Measurements from ENCODE around the gene SLC5A11. TPM values are rescaled to one million over a fixed set of nuclear protein-coding genes. Genes with fewer than 3 reads are reported as not detected.

Gene SLC5A11
- total and polyA plus RNA-seq, 2 of the 13 experiments (the other 11 are each of a cell fraction or from before 2014, with no cell fraction given) = 1.2 to 3.3 TPM

DNA sequence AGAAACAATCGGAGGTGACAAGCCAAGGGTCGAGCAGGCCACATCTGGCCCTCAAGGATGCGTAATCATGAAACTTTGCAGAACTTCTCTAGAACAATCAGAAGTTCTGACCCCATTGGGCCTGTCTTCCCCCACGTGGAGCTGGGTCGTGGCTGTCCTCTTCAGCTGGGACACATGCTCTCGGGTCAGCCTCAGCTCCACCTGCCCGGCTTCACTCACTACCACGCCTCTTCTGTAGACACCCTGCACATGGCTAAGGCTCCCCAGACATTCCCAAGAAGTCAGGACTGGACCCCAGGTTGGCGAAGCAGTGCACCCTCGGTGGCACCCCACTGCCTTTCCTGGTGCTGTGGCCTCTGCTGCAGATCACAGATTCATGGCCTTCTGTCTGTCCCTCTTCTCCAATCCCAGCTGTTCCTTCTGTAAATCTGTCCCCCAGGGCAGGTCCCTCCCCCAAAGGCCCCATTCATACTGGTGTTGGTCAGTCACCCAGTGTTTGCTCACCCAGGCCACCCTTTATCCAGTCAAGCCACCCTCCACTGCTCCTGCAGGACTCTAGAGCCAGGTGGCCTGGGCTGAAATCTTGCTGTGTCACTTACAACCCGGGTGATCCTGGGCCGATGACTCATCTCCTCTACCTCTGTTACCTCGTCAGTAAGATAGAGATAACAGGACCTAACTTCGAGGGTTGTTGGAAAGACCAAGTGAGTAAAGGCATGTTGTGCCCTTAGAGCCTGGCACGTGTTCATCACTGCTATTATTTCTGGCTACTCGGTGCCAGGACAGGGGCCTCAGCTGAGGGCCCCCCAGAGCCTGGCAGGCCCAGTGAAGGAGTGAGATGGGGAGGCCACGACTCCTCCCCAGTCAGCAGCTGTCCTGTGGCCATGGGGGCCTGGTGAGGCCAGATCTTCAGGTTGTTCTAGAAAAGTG is 1.4 kb upstream of the SLC5A11 start (continued):
- TF ChIP-seq, protein P1, sequence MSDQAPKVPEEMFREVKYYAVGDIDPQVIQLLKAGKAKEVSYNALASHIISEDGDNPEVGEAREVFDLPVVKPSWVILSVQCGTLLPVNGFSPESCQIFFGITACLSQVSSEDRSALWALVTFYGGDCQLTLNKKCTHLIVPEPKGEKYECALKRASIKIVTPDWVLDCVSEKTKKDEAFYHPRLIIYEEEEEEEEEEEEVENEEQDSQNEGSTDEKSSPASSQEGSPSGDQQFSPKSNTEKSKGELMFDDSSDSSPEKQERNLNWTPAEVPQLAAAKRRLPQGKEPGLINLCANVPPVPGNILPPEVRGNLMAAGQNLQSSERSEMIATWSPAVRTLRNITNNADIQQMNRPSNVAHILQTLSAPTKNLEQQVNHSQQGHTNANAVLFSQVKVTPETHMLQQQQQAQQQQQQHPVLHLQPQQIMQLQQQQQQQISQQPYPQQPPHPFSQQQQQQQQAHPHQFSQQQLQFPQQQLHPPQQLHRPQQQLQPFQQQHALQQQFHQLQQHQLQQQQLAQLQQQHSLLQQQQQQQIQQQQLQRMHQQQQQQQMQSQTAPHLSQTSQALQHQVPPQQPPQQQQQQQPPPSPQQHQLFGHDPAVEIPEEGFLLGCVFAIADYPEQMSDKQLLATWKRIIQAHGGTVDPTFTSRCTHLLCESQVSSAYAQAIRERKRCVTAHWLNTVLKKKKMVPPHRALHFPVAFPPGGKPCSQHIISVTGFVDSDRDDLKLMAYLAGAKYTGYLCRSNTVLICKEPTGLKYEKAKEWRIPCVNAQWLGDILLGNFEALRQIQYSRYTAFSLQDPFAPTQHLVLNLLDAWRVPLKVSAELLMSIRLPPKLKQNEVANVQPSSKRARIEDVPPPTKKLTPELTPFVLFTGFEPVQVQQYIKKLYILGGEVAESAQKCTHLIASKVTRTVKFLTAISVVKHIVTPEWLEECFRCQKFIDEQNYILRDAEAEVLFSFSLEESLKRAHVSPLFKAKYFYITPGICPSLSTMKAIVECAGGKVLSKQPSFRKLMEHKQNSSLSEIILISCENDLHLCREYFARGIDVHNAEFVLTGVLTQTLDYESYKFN (CRISPR knock-in tag; conservative IDR thresholded peaks at IDR 0.05) = no peak; the same call in 1 of the 2 replicates
- TF ChIP-seq HNRNPUL1 (IDR thresholded peaks at IDR 0.05; ENCODE audit: low read depth, low read length) = no peak
- TF ChIP-seq, protein P2, sequence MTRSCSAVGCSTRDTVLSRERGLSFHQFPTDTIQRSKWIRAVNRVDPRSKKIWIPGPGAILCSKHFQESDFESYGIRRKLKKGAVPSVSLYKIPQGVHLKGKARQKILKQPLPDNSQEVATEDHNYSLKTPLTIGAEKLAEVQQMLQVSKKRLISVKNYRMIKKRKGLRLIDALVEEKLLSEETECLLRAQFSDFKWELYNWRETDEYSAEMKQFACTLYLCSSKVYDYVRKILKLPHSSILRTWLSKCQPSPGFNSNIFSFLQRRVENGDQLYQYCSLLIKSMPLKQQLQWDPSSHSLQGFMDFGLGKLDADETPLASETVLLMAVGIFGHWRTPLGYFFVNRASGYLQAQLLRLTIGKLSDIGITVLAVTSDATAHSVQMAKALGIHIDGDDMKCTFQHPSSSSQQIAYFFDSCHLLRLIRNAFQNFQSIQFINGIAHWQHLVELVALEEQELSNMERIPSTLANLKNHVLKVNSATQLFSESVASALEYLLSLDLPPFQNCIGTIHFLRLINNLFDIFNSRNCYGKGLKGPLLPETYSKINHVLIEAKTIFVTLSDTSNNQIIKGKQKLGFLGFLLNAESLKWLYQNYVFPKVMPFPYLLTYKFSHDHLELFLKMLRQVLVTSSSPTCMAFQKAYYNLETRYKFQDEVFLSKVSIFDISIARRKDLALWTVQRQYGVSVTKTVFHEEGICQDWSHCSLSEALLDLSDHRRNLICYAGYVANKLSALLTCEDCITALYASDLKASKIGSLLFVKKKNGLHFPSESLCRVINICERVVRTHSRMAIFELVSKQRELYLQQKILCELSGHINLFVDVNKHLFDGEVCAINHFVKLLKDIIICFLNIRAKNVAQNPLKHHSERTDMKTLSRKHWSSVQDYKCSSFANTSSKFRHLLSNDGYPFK (CRISPR knock-in tag; IDR thresholded peaks at IDR 0.05; ENCODE audit: borderline replicate concordance) = no peak
- TF ChIP-seq ZNF713 (CRISPR knock-in tag; IDR thresholded peaks at IDR 0.05) = no peak
- TF ChIP-seq ZNF746 (CRISPR knock-in tag; IDR thresholded peaks at IDR 0.05) = no peak
- TF ChIP-seq, protein P3, sequence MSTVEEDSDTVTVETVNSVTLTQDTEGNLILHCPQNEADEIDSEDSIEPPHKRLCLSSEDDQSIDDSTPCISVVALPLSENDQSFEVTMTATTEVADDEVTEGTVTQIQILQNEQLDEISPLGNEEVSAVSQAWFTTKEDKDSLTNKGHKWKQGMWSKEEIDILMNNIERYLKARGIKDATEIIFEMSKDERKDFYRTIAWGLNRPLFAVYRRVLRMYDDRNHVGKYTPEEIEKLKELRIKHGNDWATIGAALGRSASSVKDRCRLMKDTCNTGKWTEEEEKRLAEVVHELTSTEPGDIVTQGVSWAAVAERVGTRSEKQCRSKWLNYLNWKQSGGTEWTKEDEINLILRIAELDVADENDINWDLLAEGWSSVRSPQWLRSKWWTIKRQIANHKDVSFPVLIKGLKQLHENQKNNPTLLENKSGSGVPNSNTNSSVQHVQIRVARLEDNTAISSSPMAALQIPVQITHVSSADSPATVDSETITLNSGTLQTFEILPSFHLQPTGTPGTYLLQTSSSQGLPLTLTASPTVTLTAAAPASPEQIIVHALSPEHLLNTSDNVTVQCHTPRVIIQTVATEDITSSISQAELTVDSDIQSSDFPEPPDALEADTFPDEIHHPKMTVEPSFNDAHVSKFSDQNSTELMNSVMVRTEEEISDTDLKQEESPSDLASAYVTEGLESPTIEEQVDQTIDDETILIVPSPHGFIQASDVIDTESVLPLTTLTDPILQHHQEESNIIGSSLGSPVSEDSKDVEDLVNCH (CRISPR knock-in tag; IDR thresholded peaks at IDR 0.05) = no peak
- 0 out of 2 replicates have a peak, but pooled peaks have one; percentile 62 for TF ChIP-seq HNRNPL (IDR thresholded peaks at IDR 0.05; ENCODE audit: low read depth, low read length)
- TF ChIP-seq IRF2 (CRISPR knock-in tag; IDR thresholded peaks at IDR 0.05) = no peak
- TF ChIP-seq, protein P4, sequence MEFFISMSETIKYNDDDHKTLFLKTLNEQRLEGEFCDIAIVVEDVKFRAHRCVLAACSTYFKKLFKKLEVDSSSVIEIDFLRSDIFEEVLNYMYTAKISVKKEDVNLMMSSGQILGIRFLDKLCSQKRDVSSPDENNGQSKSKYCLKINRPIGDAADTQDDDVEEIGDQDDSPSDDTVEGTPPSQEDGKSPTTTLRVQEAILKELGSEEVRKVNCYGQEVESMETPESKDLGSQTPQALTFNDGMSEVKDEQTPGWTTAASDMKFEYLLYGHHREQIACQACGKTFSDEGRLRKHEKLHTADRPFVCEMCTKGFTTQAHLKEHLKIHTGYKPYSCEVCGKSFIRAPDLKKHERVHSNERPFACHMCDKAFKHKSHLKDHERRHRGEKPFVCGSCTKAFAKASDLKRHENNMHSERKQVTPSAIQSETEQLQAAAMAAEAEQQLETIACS (CRISPR knock-in tag; IDR thresholded peaks at IDR 0.05) = no peak
- TF ChIP-seq NRL (CRISPR knock-in tag; IDR thresholded peaks at IDR 0.05; ENCODE audit: borderline replicate concordance) = peak; percentile 53; the same call in 1 of the 2 replicates
- TF ChIP-seq PAX8 (CRISPR knock-in tag; IDR thresholded peaks at IDR 0.05; ENCODE audit: borderline replicate concordance) = no peak
- TF ChIP-seq DR1 (CRISPR knock-in tag; IDR thresholded peaks at IDR 0.05) = 0 out of 2 replicates have a peak, but pooled peaks have one; percentile 23

Data from HepG2 (cell line).